Spleen (tissue), 11 donors: ENCODE data around the gene YTHDF1. TPM values are rescaled to one million over a fixed set of nuclear protein-coding genes. Genes with fewer than 3 reads are reported as not detected.

Experiments
- DNase-seq: peaks from one replicate; pipeline ENCODE4 v3.0.0-alpha.2; 2020
- H3K27ac ChIP-seq, 8 donors: fragments of 200-600 bp; sonication (generic) in 7 of 8; 1 replicate in 4 of 8; 2 replicates in 4 of 8; pipeline versions ENCODE4 v1.5.0 to v1.8.0; 2016 to 2021; ENCODE audit warnings: inconsistent platforms in 4 of 8, mild to moderate bottlenecking in 4 of 8, moderate library complexity in 1 of 8
- H3K27me3 ChIP-seq, 7 donors: fragments of 200-600 bp; sonication (generic) in 6 of 7; replicated peaks in 1 of 7; 1 replicate in 4 of 7; 2 replicates in 3 of 7; pipeline versions ENCODE4 v1.5.0 to v1.8.0; 2016 to 2021; ENCODE audit warnings: inconsistent platforms in 3 of 7, mild to moderate bottlenecking in 1 of 7
- H3K36me3 ChIP-seq, 6 donors: fragments of 200-600 bp; sonication (generic) in 5 of 6; 1 replicate in 4 of 6; 2 replicates in 2 of 6; pipeline versions ENCODE4 v1.5.0 to v1.8.0; 2016 to 2021; ENCODE audit warnings: inconsistent platforms in 2 of 6
- H3K4me1 ChIP-seq, 6 donors: fragments of 200-600 bp; sonication (generic) in 5 of 6; 1 replicate in 3 of 6; 2 replicates in 3 of 6; pipeline versions ENCODE4 v1.5.0 to v1.8.0; 2016 to 2021; ENCODE audit warnings: inconsistent platforms in 3 of 6
- H3K4me3 ChIP-seq, 8 donors: fragments of 200-600 bp; sonication (generic) in 7 of 8; 1 replicate in 4 of 8; 2 replicates in 4 of 8; pipeline versions ENCODE4 v1.5.0 to v1.8.0; 2016 to 2021; ENCODE audit warnings: inconsistent platforms in 4 of 8, mild to moderate bottlenecking in 4 of 8, moderate library complexity in 2 of 8
- H3K9me3 ChIP-seq, 8 donors: fragments of 200-600 bp; sonication (generic) in 7 of 8; 1 replicate in 4 of 8; 2 replicates in 4 of 8; pipeline versions ENCODE4 v1.5.0 to v1.8.0; 2016 to 2021; ENCODE audit warnings: inconsistent platforms in 4 of 8
- CTCF ChIP-seq, 11 experiments: fragments of 200-600 bp in 7 of 11; fragments of 450-650 bp in 4 of 11; sonication (generic) in 4 of 11; IDR thresholded peaks in 8 of 11; conservative IDR thresholded peaks in 3 of 11; 1 replicate in 7 of 11; 2 replicates in 4 of 11; pipeline versions ENCODE4 v1.4.0 to v1.8.0; 2016 to 2021; ENCODE audit warnings: antibody characterized with exemption in 11 of 11, inconsistent platforms in 4 of 11, mild to moderate bottlenecking in 1 of 11
- POLR2A ChIP-seq, 3 donors: fragments of 450-650 bp; IDR thresholded peaks; one replicate each; pipeline ENCODE4 v1.5.1; 2017; ENCODE audit warnings: antibody characterized with exemption in 3 of 3, mild to moderate bottlenecking in 1 of 3
- POLR2AphosphoS5 ChIP-seq, 3 donors: sonication (generic); formaldehyde crosslinking; IDR thresholded peaks; one replicate each; pipeline ENCODE4 v1.5.1; 2017; ENCODE audit warnings: antibody characterized with exemption in 3 of 3
- WGBS, 5 donors: extraction: QIAGEN DNeasy Blood & Tissue Kit in 3 of 5; methylation state at CpG; one replicate each; pipeline versions ENCODE4 v1.1.5 to v1.1.7; 2013 to 2018; 5-methylcytosine and 5-hydroxymethylcytosine counted together
- intact Hi-C: fragments of 100-400 bp; cut with DNase I; formaldehyde crosslinking; loops from one replicate; pipeline ENCODE4 v1.15.0; 2023; ENCODE audit warnings: low total_unique reads
- polyA plus RNA-seq, 3 donors: library from polyadenylated mRNA; stranded (reverse); fragments of 200-250 nt; gene quantifications; one replicate each; pipeline ENCODE4 v1.2.1, GENCODE V29; 2013
- total RNA-seq, 7 donors: library from RNA; depleted of rRNA in 3 of 7; stranded (reverse); fragments of >200 nt in 3 of 7; fragmentation: NEBNext Ultra II Directional in 4 of 7; extraction: Animal tissue kit (Norgen Biotek cat#: 25700) in 4 of 7; gene quantifications; one replicate each; pipeline versions ENCODE4 v1.1.0 to v1.2.1, GENCODE V29; 2016 to 2021
- donor health status: healthy with polysubstance abuse.
- donor health status: DM: no; HTN: no; CAD: no; lungs with moderate emphysema.
- donor health status: DM: no; HTN: no; CAD: no.
- donor health status: Bipolar disorder and iron deficiency.
- donor health status: healthy.
- donor health status: DM: no; HTN: no; CAD: no.
- donor health status: DM: yes; HTN: yes; CAD: no.

The YTHDF1 gene
- total and polyA plus RNA-seq, 10 donors = 18.8 to 41.6 (median 33.0) TPM

- H3K4me3 ChIP-seq = no peak overlapping the region
- no peaks in the 10 kb centered on the region for H3K9me3 ChIP-seq
- intact Hi-C loops = no loop called here
- no peak for TF ChIP-seq POLR2AphosphoS5 (IDR thresholded peaks at IDR 0.05)
- TF ChIP-seq POLR2A (IDR thresholded peaks at IDR 0.05) = no peak
- TF ChIP-seq CTCF (IDR thresholded peaks at IDR 0.05 in 8 of 11, conservative IDR thresholded peaks at IDR 0.05 in 3 of 11) = no peak
- no peak for DNase-seq
- H3K4me1 ChIP-seq = no peaks in the 10 kb centered on the region
- H3K27me3 ChIP-seq = peaks cover 0 to 58% (median 47%) of the 10 kb centered on the region in 7 donors
- no peak overlapping the region for H3K27ac ChIP-seq
- 47 to 63% (median 56%) methylated on average over 13 of the region's 13 CpGs for WGBS, 5 donors
- no peaks in the 10 kb centered on the region for H3K36me3 ChIP-seq
Measured at GRCh38 chr20:63228806-63229205, 12.9 kb upstream of the YTHDF1 start.

- Histone ChIP-seq H3K27me3 (peaks cover 0 to 54% (median 33%) of the 10 kb centered on the region in 7 donors), H3K4me3 (no peak overlapping the region), H3K27ac (no peak overlapping the region), H3K9me3 (no peaks in the 10 kb centered on the region), H3K4me1 (no peaks in the 10 kb centered on the region), H3K36me3 (no peaks in the 10 kb centered on the region)
- intact Hi-C loops = no loop called here
- no peak for DNase-seq
- WGBS, 5 donors = 82 to 95% (median 93%) methylated on average over 4 to 5 of the region's 5 CpGs
- no peak for TF ChIP-seq POLR2A (IDR thresholded peaks at IDR 0.05)
- TF ChIP-seq CTCF (IDR thresholded peaks at IDR 0.05 in 8 of 11, conservative IDR thresholded peaks at IDR 0.05 in 3 of 11) = no peak
- TF ChIP-seq POLR2AphosphoS5 (IDR thresholded peaks at IDR 0.05) = no peak
Measured at GRCh38 chr20:63227260-63227659, 11.3 kb upstream of the YTHDF1 start.

GRCh38 chr20:63226042-63226943, 10.4 kb upstream of the YTHDF1 start:
- intact Hi-C loops = no loop called here
- TF ChIP-seq POLR2AphosphoS5 (IDR thresholded peaks at IDR 0.05) (no peak), POLR2A (IDR thresholded peaks at IDR 0.05) (no peak), CTCF (IDR thresholded peaks at IDR 0.05 in 8 of 11, conservative IDR thresholded peaks at IDR 0.05 in 3 of 11) (no peak)
- Histone ChIP-seq H3K27ac (no peak overlapping the region), H3K4me3 (no peak overlapping the region), H3K9me3 (no peaks in the 10 kb centered on the region), H3K36me3 (no peaks in the 10 kb centered on the region), H3K4me1 (no peaks in the 10 kb centered on the region), H3K27me3 (peaks cover 0 to 44% (median 27%) of the 10 kb centered on the region in 7 donors)
- DNase-seq = no peak
- 74 to 85% (median 82%) methylated on average over 15 to 19 of the region's 19 CpGs for WGBS, 5 donors

GRCh38 chr20:63225082-63225454, 9.1 kb upstream of the YTHDF1 start:
- TF ChIP-seq POLR2AphosphoS5 (IDR thresholded peaks at IDR 0.05) = no peak
- TF ChIP-seq POLR2A (IDR thresholded peaks at IDR 0.05) = no peak
- no peak for TF ChIP-seq CTCF (IDR thresholded peaks at IDR 0.05 in 8 of 11, conservative IDR thresholded peaks at IDR 0.05 in 3 of 11)
- H3K36me3 ChIP-seq = no peaks in the 10 kb centered on the region
- no peak overlapping the region for H3K4me3 ChIP-seq
- H3K27ac ChIP-seq = no peak overlapping the region
- H3K4me1 ChIP-seq = no peaks in the 10 kb centered on the region
- no peak for DNase-seq
- intact Hi-C loops = no loop called here
- H3K9me3 ChIP-seq = no peaks in the 10 kb centered on the region
- peaks cover 0 to 41% (median 16%) of the 10 kb centered on the region in 7 donors for H3K27me3 ChIP-seq
- WGBS, 5 donors = 43 to 56% (median 45%) methylated on average over 7 of the region's 7 CpGs
